Muscle of arm (tissue), 14 donors: Measurements from ENCODE around the gene XAGE2. TPM values are rescaled to one million over a fixed set of nuclear protein-coding genes. Genes with fewer than 3 reads are reported as not detected.
"Not testable (repeated sequence)": the region's sequence is repeated elsewhere in the genome, so short reads cannot be mapped to it uniquely, and the experiment has no call there.

Experiments
- DNase-seq: peaks from one replicate; pipeline ENCODE4 v3.0.0-alpha.2; 2013
- long read RNA-seq, 11 donors: transcript quantifications; one replicate each; lab custom pipeline, GENCODE V29; 2026
- polyA plus RNA-seq, 12 donors: library from polyadenylated mRNA; unstranded; fragments of 120-200 nt; gene quantifications; one replicate each; pipeline ENCODE4 v1.2.1, GENCODE V29; 2013; ENCODE audit not compliant: insufficient read length in 12 of 12

XAGE2 gene, protein sequence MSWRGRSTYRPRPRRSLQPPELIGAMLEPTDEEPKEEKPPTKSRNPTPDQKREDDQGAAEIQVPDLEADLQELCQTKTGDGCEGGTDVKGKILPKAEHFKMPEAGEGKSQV
- 1 to 10 TPM in 2 of 12 donors, under 1 TPM in 3, not detected in 7; 0.43 to 4.3 (median 0.59) TPM for polyA plus RNA-seq
- long read RNA-seq, donor 1, result 0 reads
- long read RNA-seq, donor 2, result 0 reads
- long read RNA-seq, donor 3, result 0 reads
- long read RNA-seq, donor 4, result 0 reads
- long read RNA-seq, donor 5, result 0 reads
- long read RNA-seq, donor 6, result 0 reads
- long read RNA-seq, donor 7, result 0 reads
- long read RNA-seq, donor 8, result 0 reads
- long read RNA-seq, donor 9, result 0 reads
- long read RNA-seq, donor 10, result 0 reads
- long read RNA-seq, donor 11, result 0 reads

DNA sequence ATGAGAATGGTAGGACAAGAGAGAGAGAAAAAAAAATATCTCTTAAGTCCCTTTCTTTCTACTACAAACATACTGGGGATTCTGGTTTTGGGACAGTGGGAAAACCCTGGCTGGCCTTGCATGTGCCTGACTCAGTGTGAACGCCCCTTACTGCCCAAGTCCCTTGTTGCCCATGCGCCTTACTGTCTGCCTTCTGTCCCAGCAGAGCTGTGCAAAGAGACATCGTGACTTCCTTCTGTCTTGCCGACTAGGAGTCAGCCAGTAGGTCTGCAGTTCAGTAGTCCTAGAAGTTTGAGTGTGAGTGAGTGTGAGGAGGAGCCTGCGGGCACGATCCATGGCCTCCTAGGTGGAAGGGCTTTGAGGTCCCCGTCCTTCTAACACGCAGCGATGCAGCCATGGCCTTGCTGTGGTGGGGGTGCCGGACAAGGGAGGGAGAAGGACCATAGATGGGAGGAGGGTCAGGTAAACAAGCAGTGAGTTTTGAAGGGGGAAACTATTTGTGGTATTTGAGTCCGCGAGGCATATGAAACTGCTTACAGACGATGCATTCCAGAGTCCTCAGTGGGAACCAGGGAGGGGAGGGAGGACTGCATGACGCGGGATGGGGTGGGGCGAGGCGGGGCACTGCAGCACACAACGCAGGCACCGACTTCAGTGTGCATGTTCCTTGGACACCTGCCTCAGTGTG, at the start of gene XAGE2:
Gene XAGE2, plus strand, starts transcription at position 654 of the 688 bp plus-strand sequence. CDS start 994 bp downstream, outside the sequence.
- DNase-seq, result no peak

DNA sequence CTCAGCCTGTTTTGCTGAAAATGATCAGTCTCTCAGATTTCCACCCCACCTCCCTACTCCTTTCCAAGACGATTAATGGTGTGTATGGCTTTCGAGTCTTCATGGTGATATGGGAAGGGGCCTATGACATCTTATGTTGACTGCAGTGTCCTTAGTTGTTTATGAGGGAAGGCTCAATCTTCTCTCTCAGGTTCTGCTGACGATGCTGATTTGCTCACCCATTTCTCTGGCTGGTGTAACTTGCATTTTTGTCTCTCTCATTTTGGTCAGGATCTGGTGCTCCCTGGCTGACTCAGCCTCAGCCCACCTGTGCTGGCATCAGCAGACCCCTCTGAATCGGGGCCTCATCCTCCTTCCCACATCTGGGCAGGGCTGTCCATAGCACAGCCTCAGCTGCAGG, 31.4 kb upstream of the XAGE2 start:
- DNase-seq, result no peak

DNA sequence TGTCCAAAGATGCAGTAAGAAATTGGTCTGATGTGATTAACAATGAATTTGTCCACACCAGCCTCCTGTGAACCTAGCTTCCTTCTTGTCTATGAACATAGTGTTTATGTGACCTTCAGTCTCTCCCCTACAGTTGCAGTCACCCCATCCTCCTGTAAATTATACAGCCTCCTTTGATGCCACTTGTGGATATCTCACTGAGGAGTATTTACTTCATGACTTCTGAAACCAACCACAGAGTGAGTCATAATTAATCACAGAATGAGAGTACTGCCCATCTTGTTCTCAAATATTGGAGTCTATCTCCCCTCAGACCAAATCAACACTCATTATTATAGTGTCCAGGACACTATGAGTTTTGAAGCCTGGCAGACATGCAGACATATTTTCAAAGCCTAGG, 27.3 kb upstream of the XAGE2 start:
- no peak for DNase-seq

DNA sequence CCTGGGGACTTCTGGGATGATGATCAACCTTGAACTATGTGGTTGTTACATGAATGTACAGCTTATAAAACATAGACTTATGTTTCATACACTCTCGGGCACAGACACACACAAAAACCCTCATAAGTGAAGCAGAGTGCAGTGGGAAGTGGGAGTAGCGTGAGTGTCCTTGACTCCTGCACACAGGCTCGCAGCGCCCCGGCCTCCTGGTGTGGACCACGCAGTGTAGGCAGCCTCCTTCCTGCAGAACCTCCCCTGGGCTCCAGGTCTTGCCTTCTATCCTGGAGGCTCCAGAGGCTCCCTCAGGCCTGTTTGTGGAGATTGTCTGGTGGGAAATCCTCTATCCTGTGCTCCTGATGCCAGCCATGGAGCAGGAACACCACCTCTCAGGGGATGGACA, 25.7 kb upstream of the XAGE2 start:
- DNase-seq, result not testable (repeated sequence)

DNA sequence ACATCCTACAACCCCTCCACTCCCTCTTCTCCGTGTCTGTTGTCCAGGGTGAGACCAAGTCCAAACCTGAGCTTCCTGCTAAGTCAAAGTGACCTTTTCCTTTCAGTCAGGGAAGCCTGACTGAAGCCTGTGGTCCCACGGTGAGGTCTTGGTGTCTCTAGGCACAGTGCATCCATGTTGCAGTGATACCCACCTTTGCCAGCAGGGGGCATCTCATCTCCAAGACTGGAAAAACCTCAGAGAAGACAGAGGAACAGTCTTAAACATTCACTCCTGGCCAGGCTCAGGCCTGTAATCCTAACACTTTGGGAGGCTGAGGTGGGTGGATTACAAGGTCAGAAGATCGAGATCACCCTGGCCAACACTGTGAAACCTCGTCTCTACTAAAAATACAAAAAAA, 23.4 kb upstream of the XAGE2 start:
- DNase-seq, result peak; percentile 10

DNA sequence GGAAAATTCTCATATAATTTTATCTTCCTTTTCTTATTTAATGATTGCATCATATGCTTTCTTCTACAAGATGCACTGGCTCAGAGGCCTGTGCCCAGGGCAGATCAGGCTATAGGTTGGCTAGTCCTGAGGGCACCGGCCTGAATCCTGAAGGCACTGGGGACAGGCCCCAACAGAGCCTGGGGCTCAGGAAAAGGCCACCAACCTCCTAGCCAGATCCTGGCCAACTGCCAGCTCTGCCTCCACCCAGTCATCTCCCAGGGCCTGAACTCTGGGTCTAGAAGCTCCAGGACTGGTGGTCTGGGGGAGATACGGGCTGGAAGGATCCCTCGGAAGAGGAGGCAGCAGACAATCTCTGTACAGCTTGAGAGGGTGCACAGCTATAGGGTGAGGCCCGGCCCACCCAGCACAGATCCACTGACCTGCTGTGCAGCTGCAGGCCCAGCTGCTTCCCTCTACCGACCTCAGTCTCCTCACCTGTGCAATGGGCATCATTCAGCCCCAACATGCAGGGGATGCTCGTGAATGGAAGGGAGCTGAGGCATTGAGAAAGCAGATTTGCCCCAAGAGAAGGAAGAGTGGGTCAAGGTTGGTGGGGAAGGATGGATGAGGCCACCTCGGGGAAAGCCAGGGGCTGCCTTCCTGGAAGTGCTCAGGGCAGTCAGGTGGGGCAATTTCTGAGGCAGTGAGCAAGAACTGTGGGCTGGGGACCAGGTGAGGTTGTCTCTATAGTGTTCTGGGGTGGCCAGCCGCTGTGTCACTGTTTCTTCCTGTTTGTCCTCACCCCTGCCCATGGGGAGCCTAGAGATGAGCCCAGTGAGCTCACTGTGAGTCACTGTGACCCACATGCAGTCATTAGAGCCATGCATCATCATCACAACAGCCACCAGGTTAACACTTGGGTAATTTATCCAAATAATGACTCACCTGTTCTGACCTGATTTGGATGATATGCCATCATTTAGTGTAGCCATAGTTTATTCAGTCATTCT, 22.4 kb upstream of the XAGE2 start:
- no peak for DNase-seq

DNA sequence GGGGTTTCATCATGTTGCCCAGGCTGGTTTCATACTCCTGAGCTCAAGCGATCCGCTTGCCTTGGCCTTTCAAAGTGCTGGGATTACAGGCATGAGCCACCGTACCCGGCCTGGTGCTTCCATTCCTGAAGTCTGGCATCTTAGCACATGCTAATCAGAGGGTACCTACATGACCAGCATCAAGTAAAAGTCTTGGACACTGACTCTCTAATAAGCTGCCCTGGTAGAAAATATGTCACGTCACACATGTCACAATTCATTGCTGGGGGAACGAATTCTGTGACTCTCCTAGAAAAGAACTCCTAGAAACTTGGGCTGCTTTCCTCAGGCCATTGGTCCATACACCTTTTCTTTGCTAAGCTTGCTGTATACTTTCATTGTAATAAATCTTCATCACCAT, 19.1 kb upstream of the XAGE2 start:
- DNase-seq, result no peak

DNA sequence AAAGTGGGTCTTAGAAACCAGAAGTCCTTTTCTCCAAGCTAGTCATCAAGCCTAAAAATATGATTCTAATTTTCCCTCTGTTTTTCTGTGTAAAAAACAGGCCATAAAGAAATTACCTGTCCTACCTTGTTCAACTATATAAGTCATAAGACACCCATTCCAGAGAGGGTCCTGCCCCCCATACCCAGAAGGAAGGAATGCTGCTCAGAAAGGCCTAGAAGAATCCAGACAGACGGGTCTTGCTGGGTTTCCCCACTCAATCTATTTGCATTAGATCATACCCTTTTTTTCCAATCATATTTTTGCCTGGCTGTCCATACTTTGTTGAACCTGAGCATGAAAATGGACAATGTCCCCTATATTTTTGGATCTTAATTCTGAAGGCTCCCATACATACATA, 16.3 kb upstream of the XAGE2 start:
- no peak for DNase-seq

DNA sequence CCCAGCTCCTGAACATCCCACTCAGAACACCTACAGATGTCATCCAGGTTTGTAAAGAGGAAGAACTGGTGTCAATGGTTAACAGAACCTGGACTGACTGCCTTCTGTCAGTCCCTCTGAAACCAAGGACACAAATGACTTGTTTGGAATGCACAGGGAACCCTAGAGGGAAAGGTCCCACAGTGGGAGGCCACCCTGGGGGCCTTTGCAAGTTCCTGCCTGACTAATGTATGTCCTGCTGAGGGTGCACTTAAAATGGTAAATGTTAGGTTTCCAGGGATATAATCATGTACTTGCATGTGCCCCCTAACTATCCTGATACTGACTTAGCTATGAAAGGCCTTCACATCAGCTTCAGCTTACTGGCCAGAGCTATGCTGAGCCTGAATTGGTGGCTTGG, 15.0 kb upstream of the XAGE2 start:
- DNase-seq, result no peak

DNA sequence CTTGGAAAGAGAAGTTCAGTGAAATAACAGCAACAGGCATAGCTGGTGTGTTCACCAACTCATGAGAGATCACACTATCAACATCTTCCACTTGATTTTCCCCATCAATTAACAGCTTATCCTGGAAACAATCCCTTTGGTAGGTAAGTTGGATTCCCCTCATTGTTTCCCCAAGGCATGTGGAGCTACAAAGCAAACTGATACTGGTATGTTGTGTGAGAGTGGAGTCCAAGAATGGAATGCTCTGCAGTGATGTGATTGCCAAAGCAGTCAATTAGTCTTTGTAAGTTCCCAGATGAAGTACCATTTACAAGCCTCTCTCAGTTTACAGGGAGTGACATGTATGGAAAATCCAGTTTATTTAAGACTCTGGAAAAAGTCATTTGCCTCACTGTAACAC, 13.7 kb upstream of the XAGE2 start:
- no peak for DNase-seq

DNA sequence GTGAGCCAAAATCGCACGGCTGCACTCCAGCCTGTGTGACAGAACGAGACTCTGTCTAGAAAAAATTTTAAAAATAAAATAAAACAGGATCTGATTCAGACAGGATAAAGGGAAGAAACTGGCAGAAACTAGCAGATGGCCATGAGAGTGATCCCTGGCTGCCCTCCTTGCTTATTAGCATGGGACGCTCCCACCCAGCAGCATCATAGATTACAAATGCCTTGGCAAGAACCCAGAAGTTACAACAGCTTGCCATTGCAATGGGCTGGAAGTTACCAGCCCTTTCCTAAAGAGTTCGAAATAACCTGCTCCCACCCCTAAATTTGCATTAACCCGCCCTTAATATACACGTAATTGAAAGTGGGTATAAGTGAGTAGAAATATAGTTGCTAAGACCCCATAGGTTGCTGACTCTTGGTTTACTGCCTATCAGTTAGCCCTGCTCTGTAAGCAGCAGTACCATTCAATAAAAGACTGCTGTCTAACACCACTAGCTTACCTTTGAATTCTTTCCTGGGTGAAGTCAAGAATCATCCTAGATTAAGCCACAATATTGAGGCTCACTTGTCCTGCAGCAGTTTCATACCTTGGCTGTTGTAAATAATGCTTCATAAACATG, 9.1 kb upstream of the XAGE2 start:
- peak; percentile 19 for DNase-seq

DNA sequence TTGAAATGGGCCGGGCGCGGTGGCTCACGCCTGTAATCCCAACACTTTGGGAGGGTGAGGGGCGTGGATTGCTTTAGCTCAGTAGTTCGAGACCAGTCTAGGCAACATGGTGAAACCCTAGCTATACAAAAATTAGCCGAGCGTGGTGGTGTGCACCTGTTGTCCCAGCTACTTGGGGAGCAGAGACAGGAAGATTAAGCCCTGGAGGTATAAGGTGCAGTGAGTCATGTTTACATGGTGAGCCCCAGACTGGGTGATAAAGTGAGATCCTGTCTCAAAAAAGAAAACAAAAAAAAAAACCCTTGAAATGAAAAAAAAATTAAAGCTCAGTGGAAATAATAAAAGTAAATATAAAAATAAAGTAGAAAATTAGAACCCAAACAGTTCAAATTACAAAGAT, 6.9 kb upstream of the XAGE2 start:
- DNase-seq, result no peak

DNA sequence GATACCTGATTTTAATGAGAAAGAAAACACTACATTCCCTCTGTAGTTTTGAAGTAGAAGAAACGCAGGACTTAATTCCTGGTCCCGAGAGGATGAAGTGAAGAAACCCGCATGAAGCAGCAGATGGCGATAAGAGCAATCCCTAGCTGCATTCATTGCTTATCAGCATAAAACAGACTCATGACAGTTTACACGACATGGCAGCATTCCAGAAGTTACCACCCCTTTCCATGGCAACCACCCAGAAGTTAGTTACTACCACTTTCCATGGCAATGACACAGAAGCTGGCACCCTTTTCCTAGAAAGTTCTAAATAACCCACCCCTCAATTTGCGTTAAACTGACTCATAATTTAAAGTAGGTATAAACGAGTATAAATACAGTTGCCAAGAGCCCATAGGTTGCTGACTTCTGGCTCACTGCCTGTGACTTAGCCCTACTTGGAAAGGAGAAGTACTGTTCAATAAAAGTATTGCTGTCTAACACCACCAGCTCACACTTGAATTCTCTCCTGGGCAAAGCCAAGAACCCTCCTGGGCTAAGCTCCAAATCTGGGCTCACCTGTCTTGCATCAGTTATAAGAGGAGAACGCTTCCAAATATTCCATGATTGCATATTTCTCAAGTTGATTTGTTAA, 5.5 kb upstream of the XAGE2 start:
- DNase-seq, result no peak

DNA sequence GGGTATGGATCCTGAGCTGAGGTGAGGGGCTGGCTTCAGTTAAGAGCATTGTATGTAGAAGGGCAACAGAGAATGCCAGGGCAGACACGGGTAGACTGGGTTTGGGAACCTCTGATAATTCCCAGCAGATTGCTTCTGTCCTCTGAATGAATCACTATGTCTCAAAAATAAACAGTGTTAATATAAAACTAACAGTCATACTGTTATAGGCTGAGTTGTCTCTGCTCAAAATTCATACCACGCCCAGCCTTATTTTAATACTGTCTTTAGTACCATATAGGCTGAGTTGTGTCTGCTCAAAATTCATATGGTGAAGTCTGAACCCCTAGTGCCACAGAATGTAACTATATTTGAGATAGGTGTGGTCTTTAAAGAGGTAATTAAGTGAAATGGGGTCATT, 10.0 kb downstream of the XAGE2 start:
- DNase-seq, result no peak

DNA sequence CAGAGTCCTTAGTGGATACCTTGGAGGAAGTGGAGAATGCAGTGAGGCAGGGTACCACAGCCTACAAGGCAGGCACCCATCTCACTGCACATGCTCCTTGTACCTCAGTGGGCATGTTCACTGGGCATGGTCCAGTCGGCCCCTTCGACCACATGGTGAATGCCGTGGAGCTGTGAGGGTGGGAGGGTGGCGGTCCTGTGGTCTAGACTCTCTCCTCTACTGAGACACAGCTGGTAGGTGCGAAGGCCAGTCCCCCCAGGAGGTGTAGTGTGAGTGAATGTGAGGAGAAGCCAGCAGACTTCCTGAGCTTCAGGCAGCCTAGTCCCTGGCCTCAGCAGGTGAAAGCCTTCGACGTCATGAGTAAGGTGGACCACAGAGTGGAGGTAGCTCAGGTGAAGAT, 12.2 kb downstream of the XAGE2 start:
- DNase-seq, result no peak

DNA sequence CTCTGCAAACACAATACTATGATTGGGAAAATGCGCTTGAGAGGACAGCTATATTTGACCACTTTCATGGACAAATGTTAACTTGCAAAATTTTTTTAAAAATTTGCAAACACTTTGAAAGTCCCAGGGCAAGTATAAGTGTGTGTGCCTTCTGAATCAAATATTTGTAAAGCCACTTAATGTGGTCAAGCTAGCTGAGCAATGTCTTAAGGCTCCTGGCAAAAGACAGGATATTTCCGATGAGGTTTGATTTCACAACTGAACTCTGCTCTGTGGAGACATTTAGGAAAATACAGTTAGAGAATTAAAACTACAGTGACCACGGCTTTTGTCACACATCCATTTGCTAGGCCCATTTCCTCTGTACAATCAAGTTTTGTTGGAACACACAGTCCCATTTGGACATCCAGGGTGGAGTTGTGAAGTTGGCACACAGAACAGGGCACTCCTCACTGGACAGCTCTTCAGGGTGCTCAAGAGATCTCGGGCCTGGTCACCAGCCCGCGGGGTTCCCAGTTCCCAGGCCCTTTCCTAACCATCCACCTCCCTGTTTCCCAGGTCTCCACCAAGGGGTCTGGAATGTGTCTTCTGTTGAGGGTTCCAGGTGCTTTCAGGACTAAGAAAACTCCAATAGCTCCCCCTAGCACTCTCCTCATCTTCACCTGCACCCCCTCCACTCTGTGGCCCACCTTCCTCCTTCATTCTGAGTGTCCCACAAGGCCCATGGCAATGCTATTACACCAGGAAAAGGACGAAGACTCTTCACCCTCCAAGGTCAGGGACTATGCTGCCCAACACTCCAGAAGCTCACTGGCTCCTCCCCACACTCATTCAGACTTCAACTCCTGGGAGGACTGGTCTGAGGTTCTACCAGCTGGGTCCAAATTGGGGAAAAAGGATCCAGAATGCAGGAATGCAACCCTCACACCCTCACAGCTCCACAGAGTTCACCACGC, 41.9 kb downstream of the XAGE2 start:
- DNase-seq, result no peak

DNA sequence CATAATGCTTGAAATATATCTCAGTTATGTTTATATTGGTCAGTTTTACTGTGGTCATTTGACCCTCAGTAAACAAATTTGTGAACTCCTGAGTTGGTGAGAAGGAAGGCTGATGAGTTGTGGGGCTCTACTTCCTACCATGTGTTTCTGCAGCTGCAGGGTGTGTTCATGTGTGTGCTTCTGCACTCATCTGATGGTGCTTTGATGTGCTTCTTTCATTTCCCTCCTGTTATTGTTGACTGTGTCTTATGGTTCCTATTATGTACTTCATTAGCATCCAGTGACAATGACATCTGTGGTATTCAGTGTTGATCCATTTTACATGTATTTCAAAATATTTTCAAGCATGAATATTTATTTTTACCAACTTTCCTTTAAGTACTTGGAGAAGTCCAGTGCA, 46.5 kb downstream of the XAGE2 start:
- no peak for DNase-seq

DNA sequence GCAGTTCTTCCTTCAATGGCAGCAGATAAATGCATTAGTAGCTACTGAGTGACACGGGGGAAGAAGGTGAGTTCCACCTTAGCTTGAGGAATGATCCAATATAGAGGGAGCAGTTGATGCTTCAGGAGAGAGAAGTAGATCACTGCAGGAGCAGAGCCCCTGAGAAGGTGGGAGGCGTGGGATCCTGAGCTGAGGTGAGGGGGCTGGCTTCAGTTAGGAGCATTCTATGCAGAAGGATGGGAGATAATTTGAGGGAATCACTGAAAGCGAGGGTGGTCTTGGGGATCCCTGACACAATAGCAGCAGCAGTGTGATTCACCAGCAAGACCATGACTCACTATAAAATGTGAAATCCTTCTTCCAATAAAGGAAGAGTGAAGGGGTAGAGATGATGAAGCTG, 48.0 kb downstream of the XAGE2 start:
- DNase-seq, result no peak

DNA sequence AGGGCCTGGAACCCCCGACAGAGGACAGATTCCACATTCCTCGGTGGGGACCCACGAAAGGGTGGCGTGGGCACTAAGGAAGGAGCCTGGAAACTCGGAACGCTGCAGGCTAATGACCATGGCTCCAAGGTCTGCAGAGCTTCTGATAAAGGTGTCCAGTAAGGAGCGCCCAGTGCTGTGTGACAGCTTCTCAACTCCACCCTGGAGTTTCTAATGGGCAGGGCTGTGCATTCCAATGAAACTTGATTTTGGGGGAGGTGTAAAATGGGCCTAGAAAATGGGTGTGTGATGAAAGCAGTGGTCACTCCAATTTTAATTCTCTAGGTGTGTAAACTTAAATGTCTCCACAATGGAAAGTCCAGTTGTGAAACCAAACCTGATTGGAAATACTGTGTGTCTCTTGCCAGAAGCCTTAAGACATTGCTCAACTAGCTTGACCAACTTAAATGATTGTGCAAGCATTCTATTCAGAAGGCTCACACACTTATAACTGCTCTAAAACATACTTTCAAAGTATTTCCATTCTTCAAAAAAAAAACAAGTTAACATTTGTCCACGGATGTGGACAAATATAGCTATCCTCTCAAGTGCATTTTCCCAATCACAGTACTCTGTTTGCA, 52.1 kb downstream of the XAGE2 start:
- DNase-seq, result no peak

DNA sequence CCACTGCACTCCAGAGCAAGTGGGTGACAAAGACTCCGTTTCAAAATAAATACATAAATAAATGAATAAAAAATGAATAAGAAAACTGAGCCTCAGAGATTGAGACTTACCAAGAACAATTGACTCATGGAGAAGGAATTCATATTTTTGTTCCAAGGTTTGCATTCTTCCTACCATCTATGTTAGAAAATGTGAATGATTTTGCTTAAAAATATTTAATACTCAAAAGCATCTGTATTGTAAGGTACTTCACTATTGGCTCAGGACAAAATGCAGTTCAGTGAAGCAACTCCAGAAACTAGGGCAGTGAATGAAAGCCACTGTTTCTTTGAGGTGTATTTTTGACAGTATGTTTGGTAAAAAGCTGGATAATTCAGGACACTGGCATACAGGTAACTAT, 54.1 kb downstream of the XAGE2 start:
- DNase-seq, result no peak
